HG02588 (cell line): Measurements from ENCODE around the gene LDLRAD3.
"Not testable (repeated sequence)": the region's sequence is repeated elsewhere in the genome, so short reads cannot be mapped to it uniquely, and the experiment has no call there.

Experiments
- ATAC-seq: cut with Tn5 transposase; IDR thresholded peaks from one replicate; pipeline ENCODE4 v1.9.1; 2021; ENCODE audit warnings: mild to moderate bottlenecking, moderate library complexity; ENCODE audit not compliant: unreplicated experiment

The LDLRAD3 gene

DNA sequence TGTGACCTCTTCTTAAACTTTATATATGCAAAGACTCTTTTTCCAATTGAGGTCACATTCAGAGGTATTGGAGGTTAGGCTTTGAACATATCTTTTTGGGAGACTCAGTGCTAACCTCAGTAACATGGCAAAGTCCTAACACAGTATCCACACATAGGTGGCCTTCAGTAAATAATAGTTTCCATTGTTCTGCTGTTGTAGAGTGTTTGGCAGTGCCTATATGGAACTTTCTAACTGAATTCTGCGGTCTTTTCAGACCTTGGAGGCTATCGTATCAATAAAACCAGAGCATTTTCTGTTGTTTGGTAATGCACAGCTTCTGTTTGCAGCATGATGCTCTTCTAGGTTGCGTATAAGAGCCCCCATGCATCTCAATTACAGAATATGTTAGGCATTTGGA, 47.0 kb downstream of the LDLRAD3 start:
- no peak for ATAC-seq

DNA sequence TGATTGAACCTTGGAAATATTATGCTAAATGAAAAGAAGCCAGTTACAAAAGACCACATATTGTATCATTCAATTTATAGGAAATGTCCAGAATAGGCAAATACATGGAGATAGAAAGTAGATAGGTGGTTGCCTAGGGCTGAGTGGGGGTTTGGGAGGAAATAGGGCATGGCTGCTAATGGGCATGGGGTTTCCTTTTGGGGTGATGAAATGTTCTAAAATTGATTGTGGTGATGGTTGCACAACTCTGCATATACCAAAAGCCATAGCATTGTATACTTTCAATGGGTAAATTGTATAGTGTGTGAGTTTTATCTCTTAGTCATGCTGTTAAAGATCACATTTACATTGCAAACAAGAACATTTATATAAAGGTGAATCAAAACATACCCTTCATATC, 48.7 kb downstream of the LDLRAD3 start:
- no peak for ATAC-seq

- ATAC-seq = no peak
These were observed 50.6 kb downstream of the LDLRAD3 start for GRCh38 chr11:35994421-35994820.

- ATAC-seq = no peak
These were observed 51.9 kb downstream of the LDLRAD3 start for GRCh38 chr11:35995681-35996271.

- ATAC-seq = peak; percentile 44
These were observed 54.1 kb downstream of the LDLRAD3 start for GRCh38 chr11:35997902-35998520.

DNA sequence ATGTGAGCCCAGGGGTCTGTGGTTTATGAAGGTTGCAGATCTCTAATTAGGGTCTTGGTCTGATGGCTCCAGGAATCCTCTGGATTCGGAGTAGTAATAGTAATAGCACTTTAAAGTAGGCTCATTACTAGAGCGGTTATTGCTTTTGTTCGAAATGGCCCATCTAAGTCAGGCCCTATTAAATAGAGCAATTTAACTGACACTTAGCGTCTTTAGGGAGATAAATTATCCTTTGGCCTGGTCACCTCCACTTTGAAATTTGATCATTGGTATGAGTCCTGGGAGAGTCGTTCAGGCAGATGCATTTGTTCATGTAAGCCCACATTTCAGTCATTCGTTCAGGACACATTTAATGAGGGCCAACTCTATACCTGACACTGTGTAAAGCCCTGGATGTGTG, 54.8 kb downstream of the LDLRAD3 start:
- no peak for ATAC-seq

DNA sequence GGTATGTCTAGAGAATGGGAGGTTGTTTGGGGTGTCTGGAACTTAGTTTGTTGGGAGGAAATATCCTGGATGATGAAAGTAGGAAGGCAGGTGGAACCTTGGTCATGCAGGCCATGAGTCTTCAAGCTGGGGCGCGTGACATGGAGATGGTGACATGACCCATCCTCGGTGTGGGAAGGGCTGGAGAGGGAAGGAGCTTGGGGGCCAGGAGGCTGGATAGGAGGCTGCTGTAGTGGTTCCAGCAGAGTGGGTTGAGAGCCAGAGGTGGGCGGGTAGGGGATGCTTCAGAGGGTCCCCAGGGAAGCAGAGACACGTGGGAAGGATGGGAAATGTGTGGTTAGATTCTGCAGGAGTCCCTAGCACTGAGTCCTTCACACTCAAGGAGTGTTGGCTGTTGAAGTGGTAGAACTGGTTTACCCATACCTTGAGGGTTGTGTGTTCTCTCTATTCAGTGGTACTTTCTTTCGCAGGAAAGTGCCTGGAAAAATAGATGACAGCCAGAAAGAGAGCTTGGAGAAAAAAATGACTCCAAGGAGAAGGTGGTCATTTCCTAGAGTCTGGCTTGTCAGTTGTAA, 56.8 kb downstream of the LDLRAD3 start:
- no peak for ATAC-seq

DNA sequence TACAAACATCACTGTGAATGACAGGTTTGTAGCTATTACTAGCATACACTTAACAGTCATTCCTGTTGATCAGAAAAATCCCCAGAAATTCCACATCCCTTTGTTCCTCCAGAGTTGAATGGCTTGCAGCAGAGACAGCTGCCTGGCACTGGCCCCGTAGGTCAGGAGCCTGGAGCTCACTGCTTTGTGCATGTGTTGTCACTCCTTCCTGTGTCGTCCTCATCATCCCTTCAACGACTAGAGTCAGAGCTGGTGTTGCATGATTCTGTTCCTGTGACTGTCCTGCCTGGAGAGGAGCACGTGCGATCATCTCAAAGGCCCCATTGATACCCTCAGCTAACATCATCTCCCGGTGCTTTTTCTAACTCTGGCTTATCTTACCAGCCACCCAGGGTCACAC, 58.3 kb downstream of the LDLRAD3 start:
- no peak for ATAC-seq

- no peak for ATAC-seq
These were observed 58.9 kb downstream of the LDLRAD3 start for GRCh38 chr11:36002796-36003195.

DNA sequence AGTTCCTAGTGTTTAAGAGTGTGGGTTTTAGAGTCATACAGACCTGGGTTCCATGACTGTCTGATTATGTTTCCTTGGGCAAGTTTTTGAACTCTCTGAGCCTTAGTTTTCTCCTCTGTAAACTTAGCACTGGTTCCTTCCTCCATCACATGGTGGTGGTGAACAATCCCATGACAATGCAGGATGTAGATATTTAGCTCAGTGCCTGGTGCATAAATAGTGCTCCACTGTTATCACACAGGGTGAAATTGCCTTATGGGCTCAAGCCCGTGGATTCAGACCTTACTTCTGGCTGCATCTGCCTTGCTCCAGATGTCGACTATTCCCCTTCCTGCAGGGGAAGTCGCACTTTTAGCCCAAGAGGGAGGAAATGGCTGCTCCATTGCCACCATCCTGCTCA, 62.7 kb downstream of the LDLRAD3 start:
- no peak for ATAC-seq

DNA sequence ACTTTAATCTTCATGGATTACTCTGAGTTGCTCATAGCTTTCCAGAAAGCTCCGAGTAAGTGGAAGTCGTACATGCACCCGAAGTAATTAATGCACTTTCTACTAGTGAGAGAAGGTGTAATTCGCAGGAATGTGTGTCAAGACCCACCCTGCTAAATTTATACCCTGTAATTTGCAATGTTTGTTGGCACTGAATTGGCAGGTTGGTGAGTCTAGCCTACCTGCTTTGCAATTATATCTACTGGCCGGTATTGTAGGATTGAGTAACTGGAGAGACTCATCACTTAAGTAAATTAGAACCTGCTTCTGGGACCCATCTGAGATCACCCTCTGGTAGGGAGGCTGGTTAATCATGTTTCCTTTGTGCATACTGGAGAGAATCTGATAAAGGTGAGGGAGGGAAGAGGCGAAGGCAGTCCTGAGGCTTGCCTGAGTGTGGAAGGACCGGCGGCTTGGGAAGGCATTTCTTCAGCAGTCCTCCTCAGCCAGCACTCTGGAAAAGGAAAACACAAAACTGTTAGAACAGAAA, 63.3 kb downstream of the LDLRAD3 start:
- no peak for ATAC-seq

DNA sequence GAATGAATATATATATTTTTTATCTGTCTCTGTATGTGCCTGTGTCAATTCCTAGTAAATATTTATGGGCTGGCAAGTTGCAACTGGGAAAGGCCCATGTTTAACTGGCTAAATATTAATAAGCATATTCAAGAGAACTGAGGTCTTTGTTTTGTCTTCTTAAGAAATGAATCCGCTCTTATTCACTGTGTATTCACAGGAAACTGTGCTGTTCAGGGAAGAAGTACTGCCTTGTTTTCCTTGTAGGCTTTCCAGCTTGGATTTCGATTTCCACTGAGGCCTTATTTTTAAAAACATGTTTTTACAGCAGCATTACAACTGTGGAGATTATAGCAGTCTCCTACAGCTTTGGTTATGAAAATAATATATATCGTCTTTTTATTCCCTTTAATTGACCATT, 64.7 kb downstream of the LDLRAD3 start:
- no peak for ATAC-seq

DNA sequence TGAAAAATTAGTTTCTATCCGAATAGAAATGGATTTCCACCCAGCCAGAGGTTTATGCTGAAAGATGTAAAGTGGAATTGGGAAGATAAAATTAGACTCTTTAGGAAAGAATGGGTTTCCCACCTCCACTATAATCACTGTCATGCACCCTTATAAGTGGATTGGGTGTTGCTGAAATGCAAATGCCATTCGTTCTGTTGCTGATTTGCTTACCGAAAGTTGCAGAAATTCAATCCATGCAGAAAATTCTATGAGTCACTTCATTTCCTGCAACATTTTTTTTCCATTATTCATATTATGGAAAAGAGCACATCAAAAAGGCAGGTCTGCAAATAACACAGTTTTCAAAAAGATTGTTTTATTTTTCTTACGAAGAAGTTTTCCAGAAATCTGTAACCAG, 65.6 kb downstream of the LDLRAD3 start:
- no peak for ATAC-seq

DNA sequence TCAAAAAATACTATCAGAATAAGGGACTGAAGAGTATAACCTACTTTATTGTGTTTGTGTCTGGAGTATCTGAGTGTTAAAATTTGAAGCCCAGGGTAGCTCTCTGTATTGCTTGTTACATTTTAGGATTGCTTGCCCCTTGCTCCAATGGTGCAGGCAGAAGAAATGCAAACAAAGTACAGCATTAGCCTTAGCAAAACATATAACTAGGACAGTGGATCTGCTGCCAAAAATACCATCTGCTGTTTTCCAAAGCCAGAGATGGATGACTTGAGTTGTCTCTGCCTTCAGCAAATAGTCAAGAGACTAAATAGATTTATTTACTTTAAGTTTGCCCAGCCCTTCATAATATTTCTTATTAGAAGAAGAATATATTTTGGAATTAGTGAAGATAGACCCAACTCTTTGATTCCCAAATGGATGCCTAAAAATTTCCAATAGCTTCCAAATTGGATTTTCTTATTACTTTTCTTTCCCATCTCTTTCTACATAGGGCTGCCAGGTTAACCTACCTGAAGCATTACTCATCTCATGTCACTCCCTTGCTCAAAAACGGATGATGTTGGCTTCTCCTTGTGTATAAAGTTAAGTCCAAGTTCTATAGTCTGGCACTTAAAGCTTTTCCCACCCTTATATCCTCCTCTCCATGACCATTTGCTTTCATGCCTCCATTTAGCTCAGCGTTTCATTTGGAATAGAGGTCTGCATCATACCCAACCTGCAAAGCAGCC, 66.3 kb downstream of the LDLRAD3 start:
- ATAC-seq = no peak

DNA sequence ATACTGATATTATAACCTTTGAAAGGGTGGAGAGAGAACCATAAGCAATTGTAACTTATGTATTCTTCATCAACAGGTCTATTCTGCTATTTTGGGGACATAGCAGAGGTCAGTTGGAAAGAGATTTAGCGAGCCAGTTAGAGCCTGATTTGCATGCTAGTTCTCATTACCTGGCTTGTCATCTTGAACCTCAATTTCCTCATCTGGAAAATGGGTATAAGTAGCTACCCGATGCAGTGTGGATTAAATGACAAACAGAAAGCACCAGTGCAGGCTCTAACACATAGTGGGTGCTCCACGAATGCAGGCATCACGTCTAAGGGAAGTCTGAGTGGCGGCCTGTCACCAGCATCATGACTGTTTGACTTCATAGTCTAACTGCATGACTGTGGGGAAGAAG, 67.7 kb downstream of the LDLRAD3 start:
- no peak for ATAC-seq

GRCh38 chr11:36012455-36012854, 68.6 kb downstream of the LDLRAD3 start:
- ATAC-seq = no peak

DNA sequence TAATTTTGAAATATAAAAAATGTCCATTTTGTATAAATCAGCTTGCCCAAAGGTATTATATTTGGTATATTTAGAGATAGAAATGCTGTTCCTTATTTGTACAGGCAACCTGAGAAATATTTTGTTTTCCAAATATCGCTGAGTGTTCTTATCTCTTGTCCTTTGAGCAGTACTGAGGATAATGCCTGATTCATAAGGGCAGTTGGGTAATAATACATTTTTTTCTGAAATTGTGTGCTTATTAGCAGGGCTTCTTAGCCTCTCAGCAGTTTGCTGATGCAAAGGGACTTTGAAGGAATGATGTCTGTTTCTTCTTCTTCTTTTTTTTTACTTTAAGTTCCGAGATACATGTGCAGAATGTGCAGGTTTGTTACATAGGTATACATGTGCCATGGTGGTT, 69.1 kb downstream of the LDLRAD3 start:
- ATAC-seq = no peak

- ATAC-seq = not testable (repeated sequence)
These were observed 69.6 kb downstream of the LDLRAD3 start for GRCh38 chr11:36013446-36013845.

GRCh38 chr11:36013950-36014897, 70.4 kb downstream of the LDLRAD3 start:
- ATAC-seq = no peak

- no peak for ATAC-seq
These were observed 71.2 kb downstream of the LDLRAD3 start for GRCh38 chr11:36014898-36015665.
